ENCODE measurements around the gene SMPD1. TPM values are rescaled to one million over a fixed set of nuclear protein-coding genes. Genes with fewer than 3 reads are reported as not detected.

The SMPD1 gene
- polyA plus RNA-seq, 4 donors: 22.0 to 41.2 (median 29.3) TPM

Other genes starting within 250 kb of the SMPD1 start
- gene OR52B2, start 220.1 kb upstream of the SMPD1 start, polyA plus RNA-seq: not detected
- gene OR52W1, start 191.2 kb upstream of the SMPD1 start, polyA plus RNA-seq: under 1 TPM in 1 of 4 donors, not detected in 3; 0.12 TPM
- gene C11orf42, start 184.9 kb upstream of the SMPD1 start, polyA plus RNA-seq: under 1 TPM in 1 of 4 donors, not detected in 3; 0.66 TPM
- gene FHIP1B, start 155.8 kb upstream of the SMPD1 start, polyA plus RNA-seq: 100 to 1,000 TPM in 3 of 4 donors, 10 to 100 TPM in 1; 63.4 to 157 (median 121) TPM
- under 1 TPM in 2 of 4 donors, not detected in 2; 0.09 to 0.32 TPM for gene CNGA4, start 151.4 kb upstream of the SMPD1 start, polyA plus RNA-seq
- under 1 TPM in 2 of 4 donors, not detected in 2; 0.06 TPM for gene CCKBR, start 130.6 kb upstream of the SMPD1 start, polyA plus RNA-seq
- gene CAVIN3, start 70.0 kb upstream of the SMPD1 start, polyA plus RNA-seq: 10 to 100 TPM in 3 of 4 donors, 1 to 10 TPM in 1; 2.0 to 29.6 (median 12.3) TPM
- 10 to 100 TPM in 2 of 4 donors, 1 to 10 TPM in 2; 2.5 to 17.8 (median 11.9) TPM for gene APBB1, start 28.6 kb downstream of the SMPD1 start, polyA plus RNA-seq
- gene HPX, start 50.5 kb downstream of the SMPD1 start, polyA plus RNA-seq: 1 to 10 TPM in 3 of 4 donors, under 1 TPM in 1; 0.85 to 5.7 (median 3.3) TPM
- gene TRIM3, start 83.5 kb downstream of the SMPD1 start, polyA plus RNA-seq: 10 to 100 TPM; 11.0 to 96.4 (median 39.3) TPM
- gene ARFIP2, start 90.9 kb downstream of the SMPD1 start, polyA plus RNA-seq: 10 to 100 TPM; 48.5 to 68.8 (median 64.1) TPM
- gene TIMM10B, start 91.0 kb downstream of the SMPD1 start, polyA plus RNA-seq: 10 to 100 TPM; 15.9 to 47.1 (median 23.9) TPM
- gene DNHD1, start 106.8 kb downstream of the SMPD1 start, polyA plus RNA-seq: 10 to 100 TPM in 1 of 4 donors, 1 to 10 TPM in 3; 4.0 to 10.5 (median 9.0) TPM
- 10 to 100 TPM; 15.9 to 28.4 (median 21.2) TPM for gene RRP8, start 213.1 kb downstream of the SMPD1 start, polyA plus RNA-seq
- 10 to 100 TPM; 73.9 to 99.2 (median 93.1) TPM for gene ILK, start 213.3 kb downstream of the SMPD1 start, polyA plus RNA-seq
- gene TAF10, start 221.7 kb downstream of the SMPD1 start, polyA plus RNA-seq: 100 to 1,000 TPM in 2 of 4 donors, 10 to 100 TPM in 2; 62.6 to 133 (median 105) TPM
- 100 to 1,000 TPM in 1 of 4 donors, 10 to 100 TPM in 3; 25.4 to 429 (median 34.7) TPM for gene TPP1, start 228.9 kb downstream of the SMPD1 start, polyA plus RNA-seq

Measured in small intestine (tissue), 4 donors.